Erythroblast (primary cell): Measurements from ENCODE around the gene SMARCAL1.

Source experiments
- GATA1 ChIP-seq: IDR thresholded peaks from 2 replicates; pipeline ENCODE4 v1.6.1; 2011; ENCODE audit warnings: low read depth, mild to moderate bottlenecking, control low read depth, low read length, moderate library complexity
- POLR2A ChIP-seq: IDR thresholded peaks from 2 replicates; pipeline ENCODE4 v1.6.1; 2011; ENCODE audit warnings: mild to moderate bottlenecking, low read length

DNA sequence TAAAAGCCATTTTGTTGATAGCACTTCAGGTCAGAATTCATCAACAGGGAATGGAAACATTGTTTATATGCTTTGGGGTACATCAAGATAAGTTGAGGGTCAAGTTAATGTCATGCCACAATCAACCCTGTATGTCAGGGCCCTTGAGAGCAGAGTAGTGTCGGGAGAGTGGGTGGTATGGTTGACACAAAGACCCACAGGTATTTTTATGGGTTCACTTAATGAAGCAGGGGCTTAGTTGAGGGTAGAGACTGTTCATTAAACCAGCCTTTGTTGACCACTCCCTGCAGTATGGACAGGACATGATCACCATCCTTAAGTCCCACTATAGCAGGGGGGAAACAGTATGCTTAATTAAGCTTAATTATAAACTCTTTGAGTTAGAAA, 92.1 kb downstream of the SMARCAL1 start:
- peak; percentile 17 for TF ChIP-seq POLR2A
- no peak for TF ChIP-seq GATA1
